HL-60 (cell line): ENCODE data around the gene RALY.

ENCODE experiments used
- DNase-seq, 2 experiments: peaks; one replicate each; pipeline ENCODE4 v3.0.0-alpha.2; 2010 to 2020; ENCODE audit warnings: low read depth in 1 of 2, low spot score in 1 of 2
- H3K27ac ChIP-seq: fragments of 250-450 bp; sonication (Bioruptor Pico); replicated peaks from 2 replicates; pipeline ENCODE4 v1.5.1; 2020; ENCODE audit warnings: mild to moderate bottlenecking, moderate library complexity
- H3K27me3 ChIP-seq: fragments of 250-450 bp; sonication (Bioruptor Pico); 2 replicates; pipeline ENCODE4 v1.5.1; 2021; ENCODE audit warnings: mild to moderate bottlenecking, moderate library complexity; ENCODE audit not compliant: insufficient read depth, poor library complexity, severe bottlenecking
- H3K4me3 ChIP-seq: replicated peaks from 2 replicates; pipeline ENCODE4 v1.5.1; 2011; ENCODE audit warnings: mild to moderate bottlenecking, control low read depth, low read length; ENCODE audit not compliant: insufficient read depth
- GABPA ChIP-seq: IDR thresholded peaks from 2 replicates; pipeline ENCODE4 v1.6.1; 2012; ENCODE audit warnings: low read depth
- POLR2AphosphoS5 ChIP-seq: IDR thresholded peaks from 2 replicates; pipeline ENCODE4 v1.6.1; 2012; ENCODE audit warnings: low read depth
- SPI1 ChIP-seq: IDR thresholded peaks from 2 replicates; pipeline ENCODE4 v1.6.1; 2012; ENCODE audit warnings: low read depth, mild to moderate bottlenecking, borderline replicate concordance
- TF ChIP-seq, protein P1 (sequence below): IDR thresholded peaks from one replicate; pipeline ENCODE4 v1.5.1; 2011; ENCODE audit warnings: low read length, control low read depth, inconsistent platforms; ENCODE audit not compliant: insufficient read depth
- TF ChIP-seq, protein P2 (sequence below): IDR thresholded peaks from 2 replicates; pipeline ENCODE4 v1.6.1; 2012; ENCODE audit warnings: low read depth; ENCODE audit not compliant: insufficient replicate concordance

RALY gene

DNA sequence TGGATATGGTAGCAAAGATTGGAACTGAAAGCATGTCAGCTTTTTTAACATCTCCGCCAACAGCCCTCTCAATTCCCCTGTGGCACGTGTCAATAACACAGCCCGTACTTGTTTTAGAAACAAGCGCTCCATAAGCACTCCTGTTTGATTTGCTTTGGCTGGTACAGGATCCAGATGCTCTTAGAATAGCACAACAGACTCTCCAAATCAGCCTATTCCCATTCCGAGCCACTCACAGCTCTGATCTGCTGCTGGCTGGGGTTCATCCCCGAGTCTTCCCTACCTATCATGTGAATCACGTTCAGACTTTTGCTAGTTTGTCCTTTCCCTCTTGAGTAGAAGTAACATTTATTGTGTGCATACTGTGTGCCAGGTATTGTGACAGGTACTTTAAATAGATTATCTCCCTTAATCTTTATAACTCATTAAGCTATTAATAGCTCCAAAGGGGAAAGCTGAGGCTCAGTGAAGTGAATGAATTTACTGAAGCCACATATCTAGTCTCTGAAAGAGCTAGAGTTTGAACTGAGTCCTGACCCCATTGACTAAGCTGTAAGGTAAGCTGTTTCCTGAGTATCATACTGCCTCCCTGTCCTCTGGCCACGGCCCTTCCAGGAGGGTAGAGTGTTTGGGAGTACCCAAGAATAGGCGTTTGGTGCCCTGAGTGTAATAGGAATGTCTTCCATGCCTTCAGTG lies 46.7 kb downstream of the RALY start:
- DNase-seq = no peak
- no peak overlapping the region for H3K27ac ChIP-seq

GRCh38 chr20:34041226-34041625 lies 47.5 kb downstream of the RALY start:
- H3K27ac ChIP-seq = no peak overlapping the region
- H3K4me3 ChIP-seq = no peak overlapping the region
- no peaks in the 10 kb centered on the region for H3K27me3 ChIP-seq
- no peak for DNase-seq
- TF ChIP-seq GABPA (no peak), SPI1 (no peak), POLR2AphosphoS5 (no peak)
- TF ChIP-seq, protein P1, sequence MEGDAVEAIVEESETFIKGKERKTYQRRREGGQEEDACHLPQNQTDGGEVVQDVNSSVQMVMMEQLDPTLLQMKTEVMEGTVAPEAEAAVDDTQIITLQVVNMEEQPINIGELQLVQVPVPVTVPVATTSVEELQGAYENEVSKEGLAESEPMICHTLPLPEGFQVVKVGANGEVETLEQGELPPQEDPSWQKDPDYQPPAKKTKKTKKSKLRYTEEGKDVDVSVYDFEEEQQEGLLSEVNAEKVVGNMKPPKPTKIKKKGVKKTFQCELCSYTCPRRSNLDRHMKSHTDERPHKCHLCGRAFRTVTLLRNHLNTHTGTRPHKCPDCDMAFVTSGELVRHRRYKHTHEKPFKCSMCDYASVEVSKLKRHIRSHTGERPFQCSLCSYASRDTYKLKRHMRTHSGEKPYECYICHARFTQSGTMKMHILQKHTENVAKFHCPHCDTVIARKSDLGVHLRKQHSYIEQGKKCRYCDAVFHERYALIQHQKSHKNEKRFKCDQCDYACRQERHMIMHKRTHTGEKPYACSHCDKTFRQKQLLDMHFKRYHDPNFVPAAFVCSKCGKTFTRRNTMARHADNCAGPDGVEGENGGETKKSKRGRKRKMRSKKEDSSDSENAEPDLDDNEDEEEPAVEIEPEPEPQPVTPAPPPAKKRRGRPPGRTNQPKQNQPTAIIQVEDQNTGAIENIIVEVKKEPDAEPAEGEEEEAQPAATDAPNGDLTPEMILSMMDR = no peak

More for the DNA sequence above, 46.7 kb downstream of the RALY start:
- TF ChIP-seq SPI1 = no peak
- H3K4me3 ChIP-seq = no peak overlapping the region
- H3K27me3 ChIP-seq = no peaks in the 10 kb centered on the region

DNA sequence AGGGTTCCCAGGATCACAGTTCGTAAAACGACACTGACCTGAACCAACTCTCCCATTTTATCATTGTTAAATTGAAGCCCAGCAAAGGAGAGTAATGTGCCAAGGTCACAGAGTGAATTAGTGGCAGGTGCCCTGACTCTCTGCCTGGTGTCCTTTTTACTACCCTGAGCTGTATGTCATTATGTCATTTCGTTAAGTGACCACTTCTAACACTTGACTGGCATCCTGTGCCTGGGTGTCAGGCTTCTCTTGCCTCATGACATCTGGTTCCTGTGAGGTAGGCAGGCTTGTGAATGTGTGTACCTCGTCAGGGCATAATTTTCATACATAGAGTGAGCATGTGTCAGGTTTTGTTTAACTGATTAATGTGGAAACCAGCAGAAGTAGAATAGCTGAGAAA lies 48.6 kb downstream of the RALY start:
- no peak overlapping the region for H3K27ac ChIP-seq
- no peaks in the 10 kb centered on the region for H3K27me3 ChIP-seq
- DNase-seq = no peak
- TF ChIP-seq POLR2AphosphoS5 = no peak
- no peak for TF ChIP-seq GABPA
- TF ChIP-seq SPI1 = no peak
- TF ChIP-seq, protein P1 = no peak
- TF ChIP-seq, protein P2, sequence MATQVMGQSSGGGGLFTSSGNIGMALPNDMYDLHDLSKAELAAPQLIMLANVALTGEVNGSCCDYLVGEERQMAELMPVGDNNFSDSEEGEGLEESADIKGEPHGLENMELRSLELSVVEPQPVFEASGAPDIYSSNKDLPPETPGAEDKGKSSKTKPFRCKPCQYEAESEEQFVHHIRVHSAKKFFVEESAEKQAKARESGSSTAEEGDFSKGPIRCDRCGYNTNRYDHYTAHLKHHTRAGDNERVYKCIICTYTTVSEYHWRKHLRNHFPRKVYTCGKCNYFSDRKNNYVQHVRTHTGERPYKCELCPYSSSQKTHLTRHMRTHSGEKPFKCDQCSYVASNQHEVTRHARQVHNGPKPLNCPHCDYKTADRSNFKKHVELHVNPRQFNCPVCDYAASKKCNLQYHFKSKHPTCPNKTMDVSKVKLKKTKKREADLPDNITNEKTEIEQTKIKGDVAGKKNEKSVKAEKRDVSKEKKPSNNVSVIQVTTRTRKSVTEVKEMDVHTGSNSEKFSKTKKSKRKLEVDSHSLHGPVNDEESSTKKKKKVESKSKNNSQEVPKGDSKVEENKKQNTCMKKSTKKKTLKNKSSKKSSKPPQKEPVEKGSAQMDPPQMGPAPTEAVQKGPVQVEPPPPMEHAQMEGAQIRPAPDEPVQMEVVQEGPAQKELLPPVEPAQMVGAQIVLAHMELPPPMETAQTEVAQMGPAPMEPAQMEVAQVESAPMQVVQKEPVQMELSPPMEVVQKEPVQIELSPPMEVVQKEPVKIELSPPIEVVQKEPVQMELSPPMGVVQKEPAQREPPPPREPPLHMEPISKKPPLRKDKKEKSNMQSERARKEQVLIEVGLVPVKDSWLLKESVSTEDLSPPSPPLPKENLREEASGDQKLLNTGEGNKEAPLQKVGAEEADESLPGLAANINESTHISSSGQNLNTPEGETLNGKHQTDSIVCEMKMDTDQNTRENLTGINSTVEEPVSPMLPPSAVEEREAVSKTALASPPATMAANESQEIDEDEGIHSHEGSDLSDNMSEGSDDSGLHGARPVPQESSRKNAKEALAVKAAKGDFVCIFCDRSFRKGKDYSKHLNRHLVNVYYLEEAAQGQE = no peak
- H3K4me3 ChIP-seq = no peak overlapping the region

DNA sequence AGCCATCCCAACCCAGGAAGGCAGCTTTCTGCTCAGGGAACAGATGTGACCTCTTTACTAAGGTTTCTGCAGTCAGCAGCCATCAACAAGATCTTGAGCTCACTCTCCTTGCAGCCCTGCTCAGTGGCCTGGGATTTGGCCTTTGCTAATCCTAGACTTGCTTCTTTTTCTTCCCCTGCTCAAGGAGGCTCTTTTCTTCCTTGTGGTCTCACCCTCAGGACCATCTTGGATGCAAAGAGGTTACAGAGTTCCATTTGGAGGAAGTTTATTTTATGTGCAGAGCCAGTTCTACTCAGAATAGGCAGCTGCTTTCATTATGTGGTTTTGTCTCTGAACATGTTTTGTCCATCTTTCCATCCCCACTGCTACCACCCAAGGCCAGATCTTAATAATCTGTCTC lies 49.3 kb downstream of the RALY start:
- Histone ChIP-seq H3K27me3 (no peaks in the 10 kb centered on the region), H3K4me3 (no peak overlapping the region), H3K27ac (no peak overlapping the region)
- no peak for DNase-seq
- TF ChIP-seq, protein P1 = no peak
- TF ChIP-seq POLR2AphosphoS5 (no peak), SPI1 (no peak), GABPA (no peak)
- TF ChIP-seq, protein P2 = no peak
